C4-2B (cell line): ENCODE data around the gene VPS13D.

Experiments
- H3K27ac ChIP-seq: fragments of 450-650 bp; 2 replicates; pipeline ENCODE4 v1.5.1; 2017
- ZFX ChIP-seq: fragments of 450-650 bp; IDR thresholded peaks from 2 replicates; pipeline ENCODE4 v1.6.1; 2017
- TF ChIP-seq, protein P1 (sequence below): fragments of 450-650 bp; conservative IDR thresholded peaks from 2 replicates; pipeline ENCODE4 v1.5.1; 2017; ENCODE audit warnings: mild to moderate bottlenecking

VPS13D gene

DNA sequence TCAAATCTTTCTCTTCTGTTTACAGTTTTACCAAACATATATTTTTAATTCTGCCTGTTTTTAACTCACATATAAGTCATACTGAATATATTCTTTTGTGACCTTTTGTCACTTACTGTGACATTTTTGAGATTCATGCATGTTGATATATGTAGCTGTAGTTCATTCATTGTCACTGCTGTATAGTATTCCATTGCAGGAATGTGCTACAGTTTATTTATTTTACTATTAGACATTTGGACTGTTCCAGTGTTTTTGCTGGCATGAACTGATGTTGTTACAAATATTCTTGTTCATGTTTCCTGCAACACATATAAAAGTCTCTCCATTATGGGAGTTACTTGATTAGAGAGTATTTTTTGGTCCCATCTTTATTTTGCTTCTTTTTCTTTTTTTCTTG is 213.3 kb downstream of the VPS13D start:
- no peak for TF ChIP-seq ZFX
- TF ChIP-seq, protein P1, sequence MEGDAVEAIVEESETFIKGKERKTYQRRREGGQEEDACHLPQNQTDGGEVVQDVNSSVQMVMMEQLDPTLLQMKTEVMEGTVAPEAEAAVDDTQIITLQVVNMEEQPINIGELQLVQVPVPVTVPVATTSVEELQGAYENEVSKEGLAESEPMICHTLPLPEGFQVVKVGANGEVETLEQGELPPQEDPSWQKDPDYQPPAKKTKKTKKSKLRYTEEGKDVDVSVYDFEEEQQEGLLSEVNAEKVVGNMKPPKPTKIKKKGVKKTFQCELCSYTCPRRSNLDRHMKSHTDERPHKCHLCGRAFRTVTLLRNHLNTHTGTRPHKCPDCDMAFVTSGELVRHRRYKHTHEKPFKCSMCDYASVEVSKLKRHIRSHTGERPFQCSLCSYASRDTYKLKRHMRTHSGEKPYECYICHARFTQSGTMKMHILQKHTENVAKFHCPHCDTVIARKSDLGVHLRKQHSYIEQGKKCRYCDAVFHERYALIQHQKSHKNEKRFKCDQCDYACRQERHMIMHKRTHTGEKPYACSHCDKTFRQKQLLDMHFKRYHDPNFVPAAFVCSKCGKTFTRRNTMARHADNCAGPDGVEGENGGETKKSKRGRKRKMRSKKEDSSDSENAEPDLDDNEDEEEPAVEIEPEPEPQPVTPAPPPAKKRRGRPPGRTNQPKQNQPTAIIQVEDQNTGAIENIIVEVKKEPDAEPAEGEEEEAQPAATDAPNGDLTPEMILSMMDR: no peak
- no peak overlapping the region for H3K27ac ChIP-seq

DNA sequence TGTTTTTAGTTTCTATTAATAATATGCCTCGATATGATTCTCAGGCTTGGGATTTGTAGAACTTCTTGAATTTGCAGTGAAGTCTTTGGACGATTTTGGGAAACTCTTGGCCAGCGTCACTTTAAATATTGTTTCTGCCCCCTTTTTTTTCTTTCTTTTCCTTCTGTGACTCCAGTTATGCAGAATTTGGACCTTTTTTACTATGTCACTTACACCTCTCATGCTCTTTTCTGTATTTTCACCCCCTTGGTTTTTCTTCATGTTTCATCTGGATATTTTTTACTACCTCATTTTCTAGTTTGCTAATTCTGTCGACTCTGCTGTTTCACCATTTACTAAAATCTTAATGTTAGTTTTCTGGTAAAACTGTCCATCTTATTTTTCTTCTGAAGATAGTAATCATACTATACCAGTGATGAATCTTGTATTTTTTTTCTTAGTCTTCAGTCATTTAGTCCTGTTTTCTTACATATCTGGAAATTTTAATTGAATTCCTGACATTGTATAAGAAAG is 214.6 kb downstream of the VPS13D start:
- no peak overlapping the region for H3K27ac ChIP-seq
- TF ChIP-seq, protein P1: no peak
- no peak for TF ChIP-seq ZFX

DNA sequence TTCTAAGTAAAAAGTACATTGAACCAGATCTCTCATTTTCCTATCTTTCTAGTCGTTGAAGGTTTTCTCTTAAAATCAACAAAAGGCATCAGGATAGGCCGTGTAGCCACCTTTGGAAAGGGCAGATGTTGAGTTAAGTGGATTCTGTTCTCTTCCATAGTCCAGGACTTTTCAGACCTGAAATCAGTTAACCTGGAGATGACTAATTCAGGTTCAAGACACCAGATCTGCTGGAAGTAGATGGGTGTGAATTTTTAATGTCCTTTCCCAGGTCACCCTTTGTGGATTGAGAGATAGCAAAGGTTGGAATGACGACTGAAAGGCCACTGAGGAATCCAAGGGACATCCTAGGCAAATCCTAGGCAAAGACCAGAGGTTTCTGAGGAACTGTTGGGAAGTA is 215.4 kb downstream of the VPS13D start:
- H3K27ac ChIP-seq: no peak overlapping the region
- TF ChIP-seq, protein P1: no peak
- TF ChIP-seq ZFX: no peak

DNA sequence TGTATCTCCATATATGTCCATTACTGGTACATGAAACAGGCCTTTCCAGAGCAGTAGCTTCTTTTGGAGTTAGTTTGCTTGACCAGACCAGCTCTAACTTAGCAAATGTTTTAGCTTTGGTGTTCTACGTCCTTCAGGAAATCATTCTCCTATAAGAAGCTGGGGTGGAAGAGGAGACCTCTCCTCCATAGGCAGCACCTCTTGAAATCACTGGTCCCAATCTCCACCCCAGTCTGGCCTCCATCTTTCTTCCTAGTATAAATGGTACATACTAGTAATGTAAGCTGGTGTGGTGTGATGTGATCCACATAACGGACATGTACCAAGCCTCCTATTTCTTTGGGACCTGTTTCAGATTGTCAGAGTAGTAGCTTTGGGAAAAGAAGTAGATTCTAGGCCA is 216.8 kb downstream of the VPS13D start:
- no peak overlapping the region for H3K27ac ChIP-seq
- TF ChIP-seq ZFX: no peak
- TF ChIP-seq, protein P1: no peak

DNA sequence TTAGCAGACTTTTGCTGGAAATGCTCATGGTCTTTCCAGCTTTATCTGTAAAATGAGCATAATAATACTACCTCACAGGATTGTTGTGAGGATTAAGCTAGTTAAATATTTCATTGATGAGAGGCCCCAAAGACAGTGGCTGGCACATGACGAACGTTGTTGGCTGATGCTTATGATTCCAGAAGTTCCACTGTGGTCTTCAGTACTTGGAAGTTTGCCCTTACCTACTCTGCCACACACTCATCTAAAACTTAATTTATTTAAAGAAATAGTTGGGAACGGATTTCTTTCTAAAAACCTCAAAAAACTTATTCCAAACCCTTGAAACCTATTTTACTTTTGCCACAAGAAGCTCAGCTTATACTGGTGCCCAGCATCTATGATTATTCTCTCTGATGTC is 217.5 kb downstream of the VPS13D start:
- H3K27ac ChIP-seq: no peak overlapping the region

DNA sequence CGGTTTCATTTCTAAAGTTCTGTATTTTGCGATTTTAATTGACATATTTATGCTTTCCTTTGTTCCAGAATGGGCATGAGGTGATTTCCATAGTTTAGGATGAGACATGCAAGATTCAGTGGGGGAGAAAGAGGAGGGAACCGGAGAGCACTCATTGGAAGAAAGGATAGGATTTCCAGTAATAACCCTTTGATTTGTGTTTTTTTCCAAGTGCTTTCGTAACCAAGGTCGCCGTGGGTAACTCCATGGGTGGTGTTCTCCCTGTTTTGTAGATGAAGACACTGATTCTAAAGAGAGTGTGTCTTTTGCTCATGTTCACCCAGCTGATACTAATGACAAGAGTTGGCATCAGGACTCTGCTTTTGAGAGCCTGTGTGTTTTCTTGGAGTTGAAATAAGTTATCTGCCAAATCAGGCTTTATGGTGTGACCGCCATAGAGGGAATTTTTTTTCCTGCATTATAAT is 218.1 kb downstream of the VPS13D start:
- H3K27ac ChIP-seq: no peak overlapping the region
- TF ChIP-seq, protein P1: no peak
- no peak for TF ChIP-seq ZFX

More for the DNA sequence above, 217.5 kb downstream of the VPS13D start:
- TF ChIP-seq, protein P1: no peak
- TF ChIP-seq ZFX: no peak

DNA sequence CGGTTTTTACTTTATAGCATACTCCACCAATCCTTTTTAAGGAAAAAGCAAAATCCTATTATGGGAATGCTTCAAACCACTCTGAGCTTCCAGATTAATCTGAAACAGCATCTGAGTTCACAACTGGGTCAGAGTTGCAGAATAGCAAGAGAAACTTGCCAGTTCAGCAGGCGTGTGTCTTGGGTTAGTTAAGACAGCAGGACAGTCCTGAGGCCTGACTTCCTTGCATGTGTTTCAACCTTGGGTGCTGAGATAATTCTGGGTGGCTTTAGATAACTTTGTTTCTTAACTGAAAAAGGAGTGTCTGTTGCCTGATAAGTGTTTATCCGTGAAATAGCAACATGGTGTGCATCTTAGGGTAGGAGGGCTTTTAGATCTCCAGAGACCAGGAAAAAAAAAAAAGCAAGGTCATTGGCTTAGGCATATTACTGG is 218.9 kb downstream of the VPS13D start:
- no peak overlapping the region for H3K27ac ChIP-seq
- no peak for TF ChIP-seq ZFX
- TF ChIP-seq, protein P1: no peak
